Measurements from ENCODE around the gene UBQLNL.

The UBQLNL gene

DNA sequence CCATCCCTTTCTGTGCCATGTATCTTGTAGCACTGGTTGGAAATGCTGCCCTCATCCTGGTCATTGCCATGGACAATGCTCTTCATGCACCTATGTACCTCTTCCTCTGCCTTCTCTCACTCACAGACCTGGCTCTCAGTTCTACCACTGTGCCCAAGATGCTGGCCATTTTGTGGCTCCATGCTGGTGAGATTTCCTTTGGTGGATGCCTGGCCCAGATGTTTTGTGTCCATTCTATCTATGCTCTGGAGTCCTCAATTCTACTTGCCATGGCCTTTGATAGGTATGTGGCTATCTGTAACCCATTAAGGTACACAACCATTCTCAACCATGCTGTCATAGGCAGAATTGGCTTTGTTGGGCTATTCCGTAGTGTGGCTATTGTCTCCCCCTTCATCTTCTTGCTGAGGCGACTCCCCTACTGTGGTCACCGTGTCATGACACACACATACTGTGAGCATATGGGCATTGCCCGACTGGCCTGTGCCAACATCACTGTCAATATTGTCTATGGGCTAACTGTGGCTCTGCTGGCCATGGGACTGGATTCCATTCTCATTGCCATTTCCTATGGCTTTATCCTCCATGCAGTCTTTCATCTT is 27.6 kb downstream of the UBQLNL start:
- H3K27ac ChIP-seq = no peak overlapping the region
- TF ChIP-seq, protein P1, sequence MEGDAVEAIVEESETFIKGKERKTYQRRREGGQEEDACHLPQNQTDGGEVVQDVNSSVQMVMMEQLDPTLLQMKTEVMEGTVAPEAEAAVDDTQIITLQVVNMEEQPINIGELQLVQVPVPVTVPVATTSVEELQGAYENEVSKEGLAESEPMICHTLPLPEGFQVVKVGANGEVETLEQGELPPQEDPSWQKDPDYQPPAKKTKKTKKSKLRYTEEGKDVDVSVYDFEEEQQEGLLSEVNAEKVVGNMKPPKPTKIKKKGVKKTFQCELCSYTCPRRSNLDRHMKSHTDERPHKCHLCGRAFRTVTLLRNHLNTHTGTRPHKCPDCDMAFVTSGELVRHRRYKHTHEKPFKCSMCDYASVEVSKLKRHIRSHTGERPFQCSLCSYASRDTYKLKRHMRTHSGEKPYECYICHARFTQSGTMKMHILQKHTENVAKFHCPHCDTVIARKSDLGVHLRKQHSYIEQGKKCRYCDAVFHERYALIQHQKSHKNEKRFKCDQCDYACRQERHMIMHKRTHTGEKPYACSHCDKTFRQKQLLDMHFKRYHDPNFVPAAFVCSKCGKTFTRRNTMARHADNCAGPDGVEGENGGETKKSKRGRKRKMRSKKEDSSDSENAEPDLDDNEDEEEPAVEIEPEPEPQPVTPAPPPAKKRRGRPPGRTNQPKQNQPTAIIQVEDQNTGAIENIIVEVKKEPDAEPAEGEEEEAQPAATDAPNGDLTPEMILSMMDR (conservative IDR thresholded peaks at IDR 0.05) = no peak

DNA sequence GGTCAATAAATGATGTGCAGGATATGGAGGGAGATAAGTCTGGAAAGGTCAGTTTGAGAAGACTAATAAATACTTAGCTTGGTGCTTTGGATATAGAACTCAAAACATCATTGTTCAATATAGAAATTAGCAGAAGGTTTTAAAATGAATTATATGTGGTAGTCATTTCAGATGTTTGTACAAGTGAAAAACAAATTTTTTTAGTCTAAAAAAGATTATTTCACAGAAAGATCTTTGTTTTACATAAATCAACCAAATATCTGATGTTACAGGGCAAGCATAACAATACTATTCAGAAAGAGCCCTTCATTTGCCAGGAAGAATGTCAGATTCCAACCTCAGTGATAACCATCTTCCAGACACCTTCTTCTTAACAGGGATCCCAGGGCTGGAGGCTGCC is 28.1 kb downstream of the UBQLNL start, which contains the start of gene OR52D1:
Gene OR52D1 (plus strand): TSS at position 301 of the 400 bp plus-strand sequence. CDS start 22 bp downstream, at position 323.
- no peak within 1 kb of the TSS for H3K27ac ChIP-seq
- TF ChIP-seq, protein P1 (conservative IDR thresholded peaks at IDR 0.05) = no peak

DNA sequence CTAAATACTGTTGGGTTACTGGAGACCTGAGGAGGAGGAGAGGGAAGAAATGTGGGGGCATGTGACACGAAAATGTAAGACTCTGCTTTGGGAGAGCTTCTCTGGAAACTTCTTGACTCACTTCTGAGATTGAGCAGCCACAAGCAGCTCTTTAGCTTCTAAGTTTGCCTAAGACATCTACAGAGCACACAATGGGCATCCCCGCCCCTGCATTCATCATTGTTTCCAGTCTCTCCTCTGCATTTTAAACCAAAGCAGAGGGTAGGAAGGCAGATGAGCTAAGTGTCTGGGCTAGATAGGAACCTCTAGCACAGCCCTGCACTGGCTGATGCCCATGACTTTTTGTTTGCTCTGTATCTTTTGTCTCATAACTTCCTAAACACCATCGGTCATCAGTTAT is 30.1 kb downstream of the UBQLNL start:
- TF ChIP-seq, protein P1 (conservative IDR thresholded peaks at IDR 0.05) = no peak
- no peak overlapping the region for H3K27ac ChIP-seq

DNA sequence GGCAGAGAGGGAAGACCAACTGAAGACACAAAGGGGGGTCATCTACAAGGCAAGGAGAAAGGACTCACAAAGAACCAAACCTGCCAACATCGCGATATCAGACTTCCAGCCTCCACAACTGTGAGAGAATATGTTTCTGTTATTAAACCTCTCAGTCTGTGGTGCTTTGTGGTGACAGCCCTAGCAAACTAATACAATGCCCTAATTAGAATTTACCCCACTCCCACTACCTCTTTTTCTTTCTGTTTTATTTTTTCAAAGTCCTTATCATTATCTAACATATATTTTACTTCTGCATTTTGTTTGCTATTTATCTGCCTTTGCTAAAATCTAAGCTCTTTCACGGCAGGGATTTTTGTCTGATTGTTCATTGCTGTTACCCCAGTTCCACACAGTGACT is 30.5 kb downstream of the UBQLNL start:
- H3K27ac ChIP-seq = no peak overlapping the region
- TF ChIP-seq, protein P1 (conservative IDR thresholded peaks at IDR 0.05) = no peak

DNA sequence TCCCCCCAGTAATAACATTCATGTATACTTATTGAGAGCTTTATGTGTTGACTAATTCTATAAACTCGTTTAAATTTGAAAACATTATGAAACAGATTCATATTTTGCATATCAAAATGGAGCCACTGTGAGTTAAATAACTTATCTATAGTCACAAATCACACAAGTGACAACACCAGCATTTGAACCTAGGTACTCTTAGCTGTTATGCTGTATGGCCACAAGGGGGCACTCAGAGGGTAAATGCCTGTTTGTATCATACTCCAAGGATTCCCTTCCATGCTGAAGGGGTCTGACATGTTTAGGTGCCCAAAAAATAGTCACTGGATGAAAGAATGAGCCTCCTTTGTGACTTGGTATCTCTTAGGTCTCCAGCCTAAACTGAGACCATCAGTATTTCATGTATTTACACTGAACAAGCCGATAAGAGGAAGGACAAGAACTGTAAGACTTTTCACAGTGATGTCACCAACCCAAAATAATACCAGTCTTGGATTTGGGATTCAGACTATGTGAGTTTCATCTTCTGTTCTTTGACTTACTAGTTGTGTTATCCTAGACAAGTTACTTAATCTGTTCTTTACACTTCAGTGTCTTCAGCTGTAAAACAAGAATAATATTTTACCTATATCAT is 40.2 kb downstream of the UBQLNL start:
- no peak overlapping the region for H3K27ac ChIP-seq
- TF ChIP-seq, protein P1 (conservative IDR thresholded peaks at IDR 0.05) = peak; percentile 78

DNA sequence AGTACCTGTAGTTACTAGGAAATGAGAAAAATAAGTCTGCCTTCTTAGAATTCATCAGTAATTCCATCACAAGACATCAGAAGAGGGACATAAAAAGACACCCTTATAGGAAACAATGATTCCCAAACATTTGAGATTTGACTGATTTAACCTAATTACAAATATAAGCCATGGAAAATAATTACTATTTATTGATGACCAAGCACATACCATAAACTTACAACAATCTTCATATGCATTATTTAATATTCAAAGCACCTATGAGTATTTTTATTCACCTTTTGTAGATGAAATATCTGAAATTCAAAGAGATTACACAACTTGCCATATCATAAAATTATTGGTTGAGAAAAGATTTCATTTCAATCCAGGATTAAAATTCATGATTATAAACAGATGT is 42.6 kb downstream of the UBQLNL start:
- no peak overlapping the region for H3K27ac ChIP-seq
- TF ChIP-seq, protein P1 (conservative IDR thresholded peaks at IDR 0.05) = no peak

DNA sequence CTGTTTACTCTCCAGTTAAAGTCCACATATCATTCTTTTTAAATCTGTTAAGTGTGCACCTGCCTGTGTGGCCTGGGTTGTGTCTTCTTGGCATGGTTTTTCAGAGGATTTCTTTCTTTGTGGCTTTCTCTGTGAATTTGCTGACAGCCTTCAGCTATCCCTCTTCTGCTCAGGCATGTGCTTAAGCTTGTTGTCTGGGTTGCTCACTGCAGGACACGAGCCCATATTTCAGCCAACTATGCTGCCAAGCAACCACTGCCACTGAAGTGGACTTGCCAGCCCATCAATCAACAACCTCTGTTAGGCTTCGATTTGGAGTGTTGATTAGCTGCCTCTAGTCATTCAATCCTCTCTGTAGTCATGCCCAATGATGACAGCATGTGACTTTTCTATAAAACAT is 49.0 kb downstream of the UBQLNL start:
- TF ChIP-seq, protein P1 (conservative IDR thresholded peaks at IDR 0.05) = no peak

More for the DNA sequence above, 49.0 kb downstream of the UBQLNL start:
- no peak overlapping the region for H3K27ac ChIP-seq
